Cardiac septum (tissue), 1 donor: ENCODE measurements around the gene SAFB2. TPM values are rescaled to one million over a fixed set of nuclear protein-coding genes. Genes with fewer than 3 reads are reported as not detected.

Experiments used
- DNase-seq: peaks from one replicate; pipeline ENCODE4 v3.0.0-alpha.2; 2020; ENCODE audit warnings: low spot score
- intact Hi-C: fragments of 100-400 bp; cut with DNase I; formaldehyde crosslinking; loops from one replicate; pipeline ENCODE4 v1.14.0; 2022
- total RNA-seq: library from RNA; stranded (reverse); fragmentation: NEBNext Ultra II Directional; extraction: Animal tissue kit (Norgen Biotek cat#: 25700); gene quantifications from one replicate; pipeline ENCODE4 v1.2.1, GENCODE V29; 2021
- donor health status: DM: no; HTN: no; CAD: no.

The SAFB2 gene
- total RNA-seq, 1 donor from 2014 or later, result 48.6 TPM

- intact Hi-C loops, result no loop called here
- DNase-seq, result no peak
These were observed 18.6 kb upstream of the SAFB2 start for GRCh38 chr19:5641171-5641570.

GRCh38 chr19:5637971-5638370 lies 15.4 kb upstream of the SAFB2 start:
- intact Hi-C loops, result no loop called here
- DNase-seq, result no peak

- intact Hi-C loops, result no loop called here
- no peak for DNase-seq
These were observed 12.9 kb upstream of the SAFB2 start for GRCh38 chr19:5635427-5635826.

GRCh38 chr19:5632657-5633056 lies 10.1 kb upstream of the SAFB2 start:
- DNase-seq, result no peak
- intact Hi-C loops, result no loop called here

- intact Hi-C loops, result no loop called here
- DNase-seq, result no peak
These were observed 9.7 kb upstream of the SAFB2 start for GRCh38 chr19:5632241-5632612.

GRCh38 chr19:5631567-5632240 lies 9.1 kb upstream of the SAFB2 start:
- intact Hi-C loops, result no loop called here
- no peak for DNase-seq

GRCh38 chr19:5628919-5629481 lies 6.4 kb upstream of the SAFB2 start:
- intact Hi-C loops, result no loop called here
- no peak for DNase-seq

GRCh38 chr19:5628461-5628860 lies 5.9 kb upstream of the SAFB2 start:
- DNase-seq, result no peak
- intact Hi-C loops, result no loop called here

- peak; percentile 77 for DNase-seq
These were observed 4.9 kb upstream of the SAFB2 start for GRCh38 chr19:5627395-5627904.

GRCh38 chr19:5625641-5626040 lies 3.1 kb upstream of the SAFB2 start:
- intact Hi-C loops, result no loop called here
- no peak for DNase-seq

More at GRCh38 chr19:5627395-5627904, 4.9 kb upstream of the SAFB2 start:
- intact Hi-C loops, result no loop called here

GRCh38 chr19:5624741-5625278 lies 2.2 kb upstream of the SAFB2 start:
- DNase-seq, result no peak
- intact Hi-C loops, result no loop called here

- intact Hi-C loops, result no loop called here
- DNase-seq, result no peak
These were observed 1.6 kb upstream of the SAFB2 start for GRCh38 chr19:5624018-5624663.

- peak; percentile 75 for DNase-seq
- intact Hi-C loops, result no loop called here
These were observed 931 bp upstream of the SAFB2 start for GRCh38 chr19:5623397-5624017.

GRCh38 chr19:5621945-5622464 lies 571 bp downstream of the SAFB2 start:
- DNase-seq, result peak; percentile 76
- intact Hi-C loops, result loop anchor here (1.0 kb wide), 1 partner anchor 58 kb away; the partner anchor contains the start of gene MICOS13

- intact Hi-C loops, result no loop called here
- DNase-seq, result no peak
These were observed 1.1 kb downstream of the SAFB2 start for GRCh38 chr19:5621311-5621944.

GRCh38 chr19:5619946-5620345 lies 2.6 kb downstream of the SAFB2 start:
- DNase-seq, result no peak
- intact Hi-C loops, result no loop called here

GRCh38 chr19:5618591-5618990 lies 4.0 kb downstream of the SAFB2 start:
- DNase-seq, result no peak
- intact Hi-C loops, result no loop called here

- no peak for DNase-seq
- intact Hi-C loops, result no loop called here
These were observed 5.5 kb downstream of the SAFB2 start for GRCh38 chr19:5617080-5617479.

GRCh38 chr19:5615756-5616327 lies 6.7 kb downstream of the SAFB2 start:
- no peak for DNase-seq
- intact Hi-C loops, result no loop called here
